NCI-H2029 treated with DMSO at 0.1 percent for 48 hours (cell line): ENCODE measurements around the gene NOL12.
"Not testable (repeated sequence)": the region's sequence is repeated elsewhere in the genome, so short reads cannot be mapped to it uniquely, and the experiment has no call there.

Experiments
- DNase-seq: peaks from one replicate; lab custom pipeline; 2025; lab: John Stamatoyannopoulos, UW

NOL12 gene

DNA sequence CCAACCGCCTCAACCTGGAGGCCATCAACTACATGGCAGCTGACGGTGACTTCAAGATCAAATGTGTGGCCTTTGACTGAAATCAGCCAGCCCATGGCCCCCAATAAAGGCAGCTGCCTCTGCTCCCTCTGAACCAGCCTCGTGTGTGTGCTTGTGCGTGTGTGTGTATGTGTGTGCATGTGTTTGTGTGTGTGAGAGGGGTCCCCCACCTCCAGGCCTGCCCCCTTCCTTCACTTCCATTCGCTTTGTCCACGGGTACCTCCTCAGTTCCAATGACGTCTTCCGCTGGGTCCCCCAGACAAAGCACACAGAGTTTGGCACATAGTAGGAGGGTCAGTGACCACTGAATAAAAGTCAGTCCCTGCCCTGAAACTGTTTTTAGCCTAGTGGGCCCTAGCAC lies 6.5 kb upstream of the NOL12 start:
- DNase-seq, result no peak

GRCh38 chr22:37680191-37680851 lies 5.8 kb upstream of the NOL12 start:
- DNase-seq, result no peak

- DNase-seq, result no peak
Observed at GRCh38 chr22:37681001-37681424, 5.1 kb upstream of the NOL12 start.

DNA sequence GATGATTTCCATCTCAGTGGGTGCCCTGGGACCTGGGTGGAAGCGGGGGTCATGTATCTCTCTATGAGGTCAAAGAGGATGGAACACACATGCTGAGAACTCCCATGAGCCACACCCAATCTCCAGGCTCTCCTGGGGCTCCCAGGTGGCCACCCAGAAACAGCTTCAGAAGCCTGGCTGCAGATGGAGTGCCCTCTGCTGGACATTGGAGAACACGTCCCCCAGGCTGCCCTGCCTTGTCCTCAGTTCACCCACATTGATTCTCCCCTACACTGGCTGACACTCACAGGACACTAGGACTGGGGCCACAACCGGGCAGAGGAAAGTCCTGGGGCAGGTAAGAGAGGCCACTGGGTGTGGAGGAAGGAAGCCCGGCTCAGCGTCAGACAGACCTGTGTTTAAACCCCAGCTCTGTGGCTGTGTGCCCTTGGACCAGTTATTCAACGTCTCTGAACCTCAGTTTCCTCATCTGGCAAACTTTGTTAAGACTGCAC lies 4.5 kb upstream of the NOL12 start:
- DNase-seq, result peak; percentile 35

GRCh38 chr22:37684803-37685615 lies 1.1 kb upstream of the NOL12 start:
- no peak for DNase-seq

- no peak for DNase-seq
Observed at GRCh38 chr22:37690407-37690806, 4.3 kb downstream of the NOL12 start.

DNA sequence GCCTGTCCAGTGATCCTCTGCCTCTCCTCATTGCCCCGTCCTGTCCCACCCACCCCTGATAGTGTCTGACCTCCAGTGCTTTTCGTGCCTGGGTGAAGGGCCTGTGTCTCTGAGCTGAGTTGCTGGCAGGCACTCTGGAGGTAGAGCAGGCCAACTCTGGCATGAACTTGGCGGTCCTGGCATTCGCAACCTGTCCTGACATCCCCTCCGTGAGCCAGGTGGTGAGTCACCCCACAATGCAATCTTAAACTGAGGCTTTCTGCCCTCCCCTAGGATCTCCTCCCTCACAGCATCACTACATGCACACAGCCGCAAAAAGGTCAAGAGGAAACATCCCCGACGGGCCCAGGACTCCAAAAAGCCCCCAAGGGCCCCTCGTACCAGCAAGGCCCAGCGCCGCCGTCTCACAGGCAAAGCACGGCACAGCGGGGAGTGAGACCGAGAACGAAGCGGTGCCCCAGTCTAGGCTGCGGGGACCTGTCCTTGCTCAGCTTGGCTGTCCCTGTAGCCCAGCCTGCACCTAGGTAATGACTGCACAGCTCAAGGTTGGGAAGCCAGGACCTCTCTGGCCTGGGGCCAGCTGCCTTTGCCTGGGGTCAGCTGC lies 4.9 kb downstream of the NOL12 start:
- no peak for DNase-seq

DNA sequence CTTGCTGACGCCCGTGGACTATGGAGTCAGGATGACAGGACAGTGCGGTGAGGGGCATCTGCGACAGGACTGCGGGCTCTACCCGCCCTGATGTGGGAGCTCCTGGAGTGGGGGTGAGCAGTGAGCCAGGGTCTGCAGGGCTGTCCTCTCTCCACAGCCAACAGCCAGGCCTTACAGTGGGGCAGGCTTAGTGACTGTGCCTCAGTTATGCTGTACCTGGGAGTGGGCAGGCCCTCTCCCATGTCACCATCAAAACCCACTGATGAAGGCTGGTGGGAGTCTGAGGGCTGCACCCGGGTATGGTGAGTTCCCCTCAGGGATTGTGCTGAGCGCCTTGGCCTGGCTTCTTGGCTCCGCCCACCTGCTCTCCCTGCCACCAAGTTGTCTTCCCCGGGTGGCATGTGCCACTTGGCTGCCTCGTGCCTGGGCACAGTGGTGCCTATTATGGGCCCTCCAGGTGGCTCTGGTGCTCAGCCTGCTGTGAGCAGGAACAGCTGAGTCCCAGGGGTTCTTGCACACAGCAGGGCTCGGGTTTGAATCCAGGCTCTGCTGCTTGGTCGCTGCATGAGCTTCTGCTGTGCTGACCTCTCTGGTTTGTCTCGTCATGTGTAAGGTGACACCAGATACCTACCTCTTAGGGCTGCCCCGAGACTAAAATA lies 6.6 kb downstream of the NOL12 start:
- no peak for DNase-seq

DNA sequence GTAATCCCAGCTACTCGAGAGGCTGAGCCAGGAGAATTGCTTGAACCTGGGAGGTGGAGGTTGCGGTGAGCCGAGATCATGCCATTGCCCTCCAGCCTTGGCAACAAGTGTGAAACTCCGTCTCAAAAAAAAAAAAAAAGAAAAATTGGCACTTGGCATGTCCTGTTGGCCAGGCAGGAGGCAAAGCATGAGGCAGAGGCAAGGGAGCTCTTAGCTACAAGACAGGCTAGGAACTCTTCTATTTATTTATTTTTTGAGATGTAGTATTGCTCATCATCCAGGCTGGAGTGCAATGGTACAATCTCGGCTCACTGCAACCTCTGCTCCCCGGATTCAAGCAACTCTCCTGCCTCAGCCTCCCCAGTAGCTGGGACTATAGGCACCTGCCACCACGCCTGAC lies 8.0 kb downstream of the NOL12 start:
- DNase-seq, result not testable (repeated sequence)

GRCh38 chr22:37696260-37696656 lies 10.1 kb downstream of the NOL12 start:
- not testable (repeated sequence) for DNase-seq

- DNase-seq, result peak; percentile 59
Observed at GRCh38 chr22:37696657-37697537, 10.8 kb downstream of the NOL12 start, which contains the start of gene TRIOBP. Gene TRIOBP (plus strand): TSS chr22:37697048. CDS start chr22:37701366, 4,318 bp downstream.

DNA sequence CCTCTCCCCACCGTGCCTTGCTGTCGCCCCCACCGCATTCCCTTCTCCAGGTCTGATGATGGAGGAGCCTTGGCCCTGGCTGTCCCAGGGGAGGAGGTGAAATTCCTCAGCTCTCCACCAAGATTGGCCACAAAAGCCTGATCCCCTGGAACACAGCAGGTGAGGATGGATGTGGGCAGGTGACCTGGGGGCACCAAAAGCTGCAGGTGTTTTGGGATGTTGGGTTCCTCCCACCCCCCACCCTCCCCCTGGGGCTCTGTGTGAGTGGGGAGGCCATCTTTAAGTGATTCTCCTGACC lies 11.3 kb downstream of the NOL12 start:
- DNase-seq, result no peak

- DNase-seq, result no peak
Observed at GRCh38 chr22:37701141-37701786, 15.1 kb downstream of the NOL12 start.

DNA sequence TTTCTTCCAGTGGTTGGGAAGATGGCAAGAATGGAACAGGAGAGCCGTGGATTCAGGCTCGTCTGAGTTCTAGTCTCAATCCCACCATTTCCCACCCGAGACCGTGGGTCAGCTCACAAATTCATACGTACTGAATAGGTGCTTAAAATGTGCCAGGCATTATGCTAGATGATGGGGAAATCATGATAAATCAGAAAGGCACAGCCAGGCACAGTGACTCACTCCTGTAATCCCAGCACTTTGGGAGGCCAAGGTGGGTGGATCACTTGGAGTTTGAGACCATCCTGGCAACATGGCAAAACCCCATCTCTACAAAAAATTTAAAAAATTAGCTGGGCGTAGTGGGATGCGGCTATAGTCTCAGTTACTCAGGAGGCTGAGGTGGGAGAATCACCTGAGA lies 17.8 kb downstream of the NOL12 start:
- no peak for DNase-seq

GRCh38 chr22:37704645-37705044 lies 18.5 kb downstream of the NOL12 start:
- DNase-seq, result no peak

DNA sequence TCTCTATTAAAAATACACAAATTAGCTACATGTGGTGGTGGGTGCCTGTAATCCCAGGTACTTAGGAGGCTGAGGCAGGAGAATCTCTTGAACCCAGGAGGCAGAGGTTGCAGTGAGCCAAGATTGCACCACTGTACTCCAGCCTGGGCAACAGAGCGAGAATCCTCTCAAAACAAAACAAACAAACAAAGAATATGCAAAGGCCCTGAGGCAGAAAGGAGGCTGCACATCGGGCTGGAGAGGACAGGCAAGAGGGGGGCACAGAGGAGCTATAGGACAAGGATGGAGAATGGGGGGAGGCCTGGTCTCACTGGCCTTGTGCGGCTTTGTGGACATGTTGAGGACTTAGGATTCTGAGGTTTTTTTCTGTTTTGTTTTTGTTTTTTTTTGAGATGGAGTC lies 19.1 kb downstream of the NOL12 start:
- no peak for DNase-seq

GRCh38 chr22:37708580-37709444 lies 22.7 kb downstream of the NOL12 start:
- no peak for DNase-seq

- no peak for DNase-seq
Observed at GRCh38 chr22:37709445-37709765, 23.3 kb downstream of the NOL12 start.

DNA sequence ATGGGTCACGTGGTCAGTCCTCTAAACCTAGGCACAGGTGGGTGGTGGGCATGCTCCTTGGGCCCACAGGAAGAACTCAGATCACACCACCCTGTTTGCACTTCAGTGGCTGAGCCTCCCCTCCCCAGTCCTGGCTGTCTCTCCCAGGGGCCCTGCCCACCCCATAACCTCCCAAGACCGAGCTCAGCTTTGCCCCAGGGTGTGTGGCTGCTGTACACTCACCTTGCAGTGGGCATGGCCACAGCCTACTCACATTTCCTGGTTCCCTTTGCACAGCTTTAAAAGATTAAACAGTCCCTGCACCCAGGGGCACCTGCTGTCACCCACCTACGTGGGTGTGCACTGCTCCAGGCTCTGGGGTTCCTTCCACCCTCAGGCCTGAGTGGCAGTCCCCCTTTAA lies 24.5 kb downstream of the NOL12 start:
- DNase-seq, result no peak

DNA sequence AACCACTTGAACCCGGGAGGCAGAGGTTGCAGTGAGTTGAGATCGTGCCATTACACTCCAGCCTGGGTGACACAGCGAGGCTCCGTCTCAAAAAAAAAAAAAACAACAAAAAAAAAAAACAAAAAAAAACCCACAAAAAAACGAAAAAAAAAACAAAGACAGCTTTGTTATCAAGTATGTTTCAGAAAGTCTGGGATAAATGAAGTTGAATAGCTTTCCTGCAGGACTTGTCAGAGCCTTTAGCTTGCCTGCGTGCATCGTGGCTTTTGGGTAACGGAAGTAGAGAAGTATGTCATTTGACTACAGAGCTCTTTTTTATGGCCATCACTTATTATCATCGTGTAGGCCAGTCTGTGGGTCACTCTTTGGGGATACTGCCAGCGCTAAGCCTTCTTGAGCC lies 25.3 kb downstream of the NOL12 start:
- no peak for DNase-seq
